ENCODE measurements around the gene UNC93B1.
A peak's percentile ranks its signal among the peaks of the same experiment; 100 is the strongest.
"Not testable (repeated sequence)": the region's sequence is repeated elsewhere in the genome, so short reads cannot be mapped to it uniquely, and the experiment has no call there.

UNC93B1 gene

DNA sequence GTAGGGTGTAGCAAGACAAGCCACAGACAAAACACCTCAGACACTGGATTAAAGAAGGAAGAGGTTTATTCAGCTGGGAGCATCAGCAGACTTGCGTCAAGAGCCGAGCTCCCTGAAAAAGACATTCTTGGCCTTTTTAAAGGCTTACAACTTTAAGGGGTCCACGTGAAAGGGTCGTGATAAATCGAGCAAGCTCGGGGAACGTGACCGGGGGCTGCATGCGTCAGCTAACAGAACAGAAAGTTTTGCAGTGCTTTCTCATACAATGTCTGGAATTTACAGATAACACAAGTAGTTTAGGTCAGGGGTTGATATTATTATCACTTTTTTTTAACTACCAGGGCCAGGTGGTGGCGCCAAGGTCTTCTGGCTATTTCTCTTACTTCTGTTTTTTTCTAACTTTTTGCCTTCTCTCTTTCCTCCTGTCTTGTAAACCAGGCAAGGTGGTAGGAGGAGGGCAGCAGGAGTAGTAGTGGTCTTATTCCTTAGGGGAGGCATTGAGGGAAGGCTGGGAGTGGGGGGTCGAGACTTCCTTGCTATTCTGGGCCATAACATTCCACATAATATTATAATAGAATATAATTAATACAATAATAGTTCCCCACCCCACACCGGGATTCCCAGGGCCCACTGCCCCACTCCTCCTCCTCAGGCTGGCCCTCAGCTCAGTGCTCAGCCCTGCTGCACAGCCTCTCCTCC lies 5.6 kb upstream of the UNC93B1 start:
- DNase-seq (ENCODE audit: low read depth) = no peak

DNA sequence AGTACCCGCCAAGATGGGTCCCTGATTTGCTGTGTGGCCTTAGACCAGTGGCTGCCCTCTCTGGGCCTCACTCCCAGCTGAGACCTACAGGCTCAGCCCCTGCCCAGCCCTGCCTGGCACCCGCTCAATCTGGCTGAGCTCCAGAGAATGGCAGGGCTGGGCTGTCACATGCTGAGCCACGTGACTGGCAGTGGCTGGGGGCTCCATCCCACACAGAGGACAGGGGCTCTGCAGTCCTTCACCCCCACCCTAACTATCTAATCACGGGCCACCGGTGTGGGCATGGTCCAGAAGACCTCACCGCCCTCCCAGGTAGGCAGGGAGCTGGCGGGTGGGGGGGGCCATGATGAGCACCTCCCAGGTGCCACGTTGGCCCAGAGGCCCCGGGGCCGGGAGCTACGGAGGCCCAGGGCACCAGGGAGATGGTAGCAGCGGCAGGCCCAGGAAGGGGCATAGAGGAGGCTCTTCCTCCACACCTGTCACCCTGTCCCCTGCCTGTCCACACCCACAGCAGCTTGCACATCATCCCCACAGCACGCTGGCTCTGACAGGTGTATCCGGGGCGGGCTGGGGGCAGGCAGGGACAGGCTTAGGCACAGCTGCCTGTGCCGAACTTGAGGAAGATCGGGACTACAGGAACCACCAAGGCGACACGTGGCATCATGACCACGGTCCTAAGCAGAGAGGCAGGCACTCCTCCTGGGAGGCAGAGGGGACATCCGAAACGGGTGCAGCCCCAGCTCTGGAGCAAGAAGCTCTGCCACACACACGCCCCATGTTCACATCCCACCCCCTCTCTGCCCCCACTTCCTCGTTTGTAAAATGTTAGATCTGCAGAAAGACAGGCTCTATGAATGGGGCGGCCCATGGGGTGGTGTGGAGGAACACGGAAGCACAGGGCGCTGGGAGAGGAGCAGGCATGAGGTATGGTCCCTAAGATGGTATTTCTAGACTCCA lies 4.8 kb upstream of the UNC93B1 start:
- DNase-seq (ENCODE audit: low read depth) = no peak

DNA sequence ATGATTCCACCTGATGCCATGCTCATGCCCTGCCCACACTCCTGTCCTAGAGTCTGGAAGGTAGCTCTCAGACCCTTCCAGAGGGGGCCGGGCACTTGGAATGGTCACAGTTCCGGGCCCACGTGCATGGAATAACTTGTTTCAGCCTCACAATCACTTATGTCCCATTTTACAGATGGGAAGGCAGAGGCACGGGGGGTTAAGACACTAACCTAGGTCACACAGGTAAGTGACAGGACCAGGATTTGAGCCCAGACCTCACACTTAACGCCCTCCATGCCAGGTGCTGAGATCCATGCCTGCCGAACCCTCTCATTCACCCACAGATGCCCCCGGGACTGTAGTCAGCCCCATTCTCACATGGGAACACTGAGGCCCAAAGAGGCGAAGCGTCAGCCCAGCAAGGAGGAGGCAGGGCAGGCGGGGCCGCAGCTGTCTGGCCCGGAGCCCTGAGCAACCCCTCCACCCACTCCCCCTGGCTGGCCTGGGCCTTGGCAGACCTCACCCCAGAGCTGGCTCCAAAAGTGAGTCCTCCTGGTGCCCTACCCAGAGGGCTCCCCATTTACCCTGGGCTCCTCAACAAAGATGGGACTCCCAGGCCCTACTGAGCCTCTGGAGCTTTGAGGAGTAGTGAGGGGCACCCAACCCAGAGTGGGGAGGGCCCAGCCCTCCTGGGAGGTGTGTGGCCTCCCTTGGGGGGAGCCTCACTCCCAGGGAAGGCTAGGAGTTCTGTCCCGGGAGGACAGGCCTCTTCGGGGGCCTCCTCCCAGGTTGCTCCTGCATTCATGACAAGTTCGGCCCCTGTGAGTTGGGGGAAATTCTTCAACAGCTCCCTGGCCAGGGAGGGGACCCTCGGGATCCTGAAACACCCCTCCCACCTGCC lies 3.8 kb upstream of the UNC93B1 start:
- no peak for DNase-seq (ENCODE audit: low read depth)

DNA sequence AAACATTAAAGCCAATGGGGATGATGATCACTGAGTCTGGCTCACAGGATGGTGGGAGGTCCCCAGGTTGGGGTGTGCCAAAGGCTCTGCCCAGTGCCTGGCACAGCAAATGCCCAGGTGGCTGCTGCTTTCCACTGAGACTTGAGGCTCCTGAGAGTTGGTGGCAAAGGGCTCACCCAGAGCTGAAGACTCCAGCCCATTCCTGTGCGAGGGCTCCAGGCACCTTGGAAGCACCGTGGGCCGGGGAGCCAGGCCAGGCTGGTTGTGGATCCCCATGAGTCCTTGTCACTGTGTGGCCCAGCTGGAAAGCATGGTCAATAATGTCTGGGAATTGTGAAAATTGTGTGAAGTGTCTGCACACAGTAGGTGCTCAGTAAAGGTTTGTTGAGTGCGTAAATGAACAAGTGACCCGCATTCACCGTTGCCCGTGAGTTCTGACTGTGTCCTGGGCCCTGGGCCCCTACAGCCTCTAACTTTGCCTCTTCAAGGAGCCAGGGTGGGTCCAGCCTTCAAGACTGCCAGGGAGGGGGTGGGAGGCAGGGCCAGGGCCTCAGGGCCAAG lies 2.8 kb upstream of the UNC93B1 start:
- no peak for DNase-seq (ENCODE audit: low read depth)

DNA sequence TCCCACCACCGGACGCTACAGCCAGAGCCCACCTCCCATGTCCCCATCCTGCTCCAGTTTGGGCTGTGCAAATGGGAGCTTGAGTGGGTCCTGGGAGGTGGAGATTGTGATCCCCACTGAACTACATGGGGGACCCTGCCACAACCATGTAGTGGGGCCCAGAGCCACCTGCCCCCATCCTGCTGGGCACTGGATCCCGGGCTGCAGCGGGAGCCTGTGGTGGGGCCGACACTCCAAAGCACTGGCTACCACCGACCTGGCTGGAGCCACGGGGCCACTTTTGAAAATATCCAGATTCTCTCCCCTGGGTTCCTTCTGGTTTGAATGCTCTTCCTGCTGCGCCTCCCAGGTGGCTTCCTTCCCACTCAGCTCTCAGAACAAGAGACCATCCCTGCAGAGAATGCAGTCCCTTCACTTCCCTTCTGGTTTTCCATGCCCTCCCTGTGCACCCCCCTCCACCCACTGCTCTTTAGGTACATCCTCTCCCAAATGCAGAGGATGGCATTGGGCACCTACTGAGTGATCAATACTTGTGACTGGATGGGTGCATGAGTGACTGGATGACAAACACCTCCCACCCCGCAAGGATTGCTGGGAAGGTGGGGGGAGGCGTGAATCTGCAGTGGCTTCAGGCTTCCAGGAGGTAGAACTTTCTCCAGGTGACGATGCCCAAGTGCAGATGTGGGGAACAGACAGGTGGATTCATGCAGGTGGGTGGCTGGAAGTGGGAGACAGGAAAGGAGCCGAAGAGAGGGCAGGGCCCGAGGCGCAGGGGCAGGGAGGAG lies 846 bp upstream of the UNC93B1 start:
- no peak for DNase-seq (ENCODE audit: low read depth)

DNA sequence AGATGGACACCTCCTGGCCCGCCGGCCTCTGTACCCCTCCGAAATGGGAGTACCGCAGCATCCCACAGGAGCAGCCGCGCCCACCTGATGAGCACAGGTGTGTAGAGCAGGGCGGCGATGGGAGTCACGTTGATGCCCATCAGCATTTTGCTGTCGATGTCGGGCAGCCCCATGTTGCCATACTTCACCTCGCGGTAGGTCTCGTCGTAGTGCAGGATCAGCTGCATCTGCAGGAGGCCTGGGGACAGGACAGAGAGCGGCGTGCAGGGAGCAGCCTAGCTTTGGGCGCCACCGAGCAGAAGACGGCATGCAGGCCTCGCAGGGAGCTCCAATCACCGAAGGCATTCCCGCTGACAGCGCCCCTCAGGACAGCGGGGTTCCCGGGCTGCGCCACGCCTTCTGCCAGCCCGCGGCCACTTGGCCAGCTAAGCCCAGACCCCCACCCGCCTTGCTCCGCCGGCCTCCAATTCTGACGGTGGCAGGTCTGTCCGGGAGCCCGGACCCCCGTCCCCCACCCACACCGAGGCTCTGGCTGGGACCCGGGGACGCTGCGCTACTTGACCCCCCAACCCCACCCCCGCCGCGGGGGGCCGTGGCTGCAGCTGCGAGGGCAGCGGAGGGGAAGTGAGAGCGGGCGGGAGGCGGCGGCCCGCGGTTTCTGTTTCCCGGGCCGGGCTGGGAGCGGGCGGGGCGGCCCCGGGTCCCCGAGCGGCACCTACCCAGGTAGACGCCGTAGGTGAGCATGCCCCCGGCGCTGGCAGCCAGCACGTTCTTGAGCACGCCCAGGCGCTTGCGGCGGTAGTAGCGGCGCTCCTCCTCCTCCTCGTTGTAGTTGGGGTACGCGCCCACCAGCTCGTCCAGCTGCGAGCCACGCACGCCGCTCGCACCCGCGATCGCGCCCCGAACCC lies 705 bp downstream of the UNC93B1 start:
- peak; percentile 33 for DNase-seq (ENCODE audit: low read depth)

GRCh38 chr11:68002575-68002937 lies 1.3 kb downstream of the UNC93B1 start:
- DNase-seq (ENCODE audit: low read depth) = no peak

DNA sequence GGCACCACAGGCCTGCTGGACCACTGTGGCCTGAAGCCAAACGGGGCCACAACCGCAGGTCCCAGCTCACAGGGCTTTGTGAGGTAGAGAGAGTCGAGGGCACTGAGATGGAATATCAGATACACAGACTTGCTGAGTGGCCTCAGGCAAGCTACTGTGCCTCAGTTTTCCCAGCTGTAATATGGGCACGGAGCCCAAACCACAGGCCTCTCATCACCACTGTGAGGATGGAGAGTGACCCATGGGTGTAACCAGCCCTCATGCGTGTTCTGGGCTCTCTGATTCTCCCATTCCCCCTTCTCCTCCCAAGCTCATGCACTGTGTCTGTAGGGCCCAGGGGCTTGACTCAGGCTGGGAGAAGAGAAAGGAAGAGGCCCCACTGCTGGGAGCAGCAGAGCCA lies 4.2 kb downstream of the UNC93B1 start:
- DNase-seq (ENCODE audit: low read depth) = no peak

- DNase-seq (ENCODE audit: low read depth) = no peak
Observed at GRCh38 chr11:67999201-67999629, 4.7 kb downstream of the UNC93B1 start.

DNA sequence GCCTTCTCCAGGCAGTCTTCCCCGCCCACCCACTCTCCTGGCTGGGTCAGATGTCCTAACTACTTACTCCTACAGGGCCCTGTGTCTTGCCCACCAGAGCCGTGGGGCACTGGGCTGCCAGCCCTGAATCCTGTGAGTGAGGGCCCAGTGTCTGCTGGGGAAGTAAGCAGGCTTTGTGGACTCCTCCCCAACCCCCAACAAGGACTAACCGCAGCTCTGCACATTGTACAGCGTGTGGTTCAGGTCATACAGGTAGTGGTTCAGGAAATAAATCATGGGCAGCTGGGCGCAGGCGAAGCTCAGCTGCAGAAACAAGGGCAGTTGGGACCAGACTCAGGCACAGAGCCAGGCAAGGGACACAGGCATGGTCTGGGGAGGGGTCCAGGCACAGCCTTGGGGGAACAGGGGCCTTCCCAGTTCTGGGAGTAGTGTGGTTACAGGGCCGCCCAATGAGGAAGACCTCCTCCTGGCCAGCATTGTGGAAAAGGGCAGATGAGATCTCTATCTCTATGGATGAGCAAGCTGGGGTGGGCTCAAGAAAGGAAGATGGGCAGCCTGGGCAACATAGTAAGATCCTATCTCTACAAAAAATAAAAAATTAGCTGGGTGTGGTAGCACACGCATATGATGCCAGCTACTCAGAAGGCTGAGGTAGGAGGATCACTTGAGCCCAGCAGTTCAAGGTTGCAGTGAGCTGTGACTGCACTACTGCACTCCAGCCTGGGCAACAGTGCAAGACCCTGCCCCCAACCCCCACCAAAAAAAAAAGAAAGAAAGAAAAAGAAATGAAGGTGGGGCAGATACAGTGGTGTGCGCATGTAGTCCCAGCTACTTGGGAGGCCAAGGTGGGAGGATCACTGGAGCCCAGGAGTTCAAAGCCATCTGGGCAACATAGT lies 5.5 kb downstream of the UNC93B1 start:
- no peak for DNase-seq (ENCODE audit: low read depth)

DNA sequence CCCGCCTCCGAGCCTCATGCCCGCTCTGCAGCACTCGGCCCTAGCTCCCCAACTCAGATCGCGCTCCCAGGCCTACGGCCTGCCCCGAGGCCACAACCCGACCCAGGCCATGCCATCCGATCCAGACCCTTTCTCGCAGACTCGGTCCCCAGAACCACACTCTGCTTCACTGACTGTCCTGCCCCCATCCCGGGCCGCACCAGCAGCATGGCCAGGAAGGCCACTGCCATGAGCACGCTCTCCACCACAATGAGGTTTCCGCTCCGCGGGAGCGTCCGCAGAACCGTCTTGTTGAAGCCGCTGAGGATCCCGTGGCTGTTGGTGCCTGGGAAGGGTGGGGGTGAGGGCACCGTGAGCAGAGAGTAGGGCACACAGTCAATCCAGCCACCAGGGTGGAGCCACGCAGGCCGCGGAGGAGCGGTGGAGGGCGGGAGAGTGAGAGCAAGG lies 6.4 kb downstream of the UNC93B1 start:
- DNase-seq (ENCODE audit: low read depth) = no peak

GRCh38 chr11:67996622-67997474 lies 7.0 kb downstream of the UNC93B1 start:
- DNase-seq (ENCODE audit: low read depth) = no peak

GRCh38 chr11:67996051-67996450 lies 7.8 kb downstream of the UNC93B1 start:
- no peak for DNase-seq (ENCODE audit: low read depth)

- not testable (repeated sequence) for DNase-seq (ENCODE audit: low read depth)
Observed at GRCh38 chr11:67995579-67995978, 8.3 kb downstream of the UNC93B1 start.

DNA sequence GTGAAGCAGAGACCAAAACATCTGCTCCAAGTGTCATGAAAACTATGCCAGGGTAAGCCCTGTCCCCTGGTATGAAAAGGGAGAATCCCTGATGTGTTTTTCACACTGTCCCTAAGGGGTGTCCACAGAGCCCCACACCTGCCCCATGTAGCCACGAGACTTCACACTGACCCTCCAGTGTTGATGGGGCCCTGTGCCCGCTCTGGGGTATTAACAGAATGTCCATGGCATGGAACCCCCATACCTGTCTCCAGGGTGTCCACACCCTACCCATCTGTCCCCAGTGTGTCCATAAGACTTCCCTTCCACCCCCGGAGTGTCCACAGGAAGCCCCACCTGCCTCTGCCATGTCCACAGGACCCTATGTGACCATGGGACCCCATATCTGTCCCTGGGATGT lies 8.8 kb downstream of the UNC93B1 start:
- not testable (repeated sequence) for DNase-seq (ENCODE audit: low read depth)

DNA sequence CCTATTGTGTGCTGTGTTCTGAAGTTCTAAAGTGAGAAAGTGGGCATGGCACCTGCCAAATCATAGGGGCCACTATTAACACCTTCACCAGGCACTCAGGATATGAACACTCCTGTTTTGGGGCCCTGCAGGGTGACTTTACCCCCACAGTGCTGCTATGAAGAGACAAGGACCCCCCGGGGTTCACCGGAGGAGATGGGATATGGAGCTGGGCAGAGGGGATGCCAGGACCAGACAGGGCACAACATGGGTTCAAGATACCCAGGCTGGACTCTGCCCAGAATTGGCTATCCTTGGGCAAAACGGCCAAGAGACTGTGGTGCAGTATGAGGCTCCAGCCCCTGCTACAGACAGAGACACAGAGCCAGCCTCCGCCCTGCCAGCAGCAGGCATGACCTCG lies 9.5 kb downstream of the UNC93B1 start:
- not testable (repeated sequence) for DNase-seq (ENCODE audit: low read depth)

GRCh38 chr11:67993821-67994220 lies 10.1 kb downstream of the UNC93B1 start:
- not testable (repeated sequence) for DNase-seq (ENCODE audit: low read depth)
